Neural cell (in vitro differentiated cells): Measurements from ENCODE around the gene ZNF846.
"Not testable (repeated sequence)": the region's sequence is repeated elsewhere in the genome, so short reads cannot be mapped to it uniquely, and the experiment has no call there.

Experiments
- CTCF ChIP-seq: fragments of 450-650 bp; IDR thresholded peaks from 2 replicates; pipeline ENCODE4 v1.5.1; 2014; ENCODE audit warnings: antibody characterized with exemption, mild to moderate bottlenecking, moderate library complexity; ENCODE audit not compliant: poor library complexity, severe bottlenecking
- EZH2 ChIP-seq: fragments of 200-600, 300-800 bp; shearing (Covaris generic), sonication (generic); IDR thresholded peaks from 2 replicates; pipeline ENCODE4 v1.6.1; 2014; ENCODE audit warnings: antibody characterized with exemption, low read length, borderline replicate concordance, mild to moderate bottlenecking; ENCODE audit not compliant: insufficient read depth, poor library complexity, severe bottlenecking
- SMC3 ChIP-seq: fragments of 450-650 bp; conservative IDR thresholded peaks from 2 replicates; pipeline ENCODE4 v1.6.1; 2014; ENCODE audit warnings: antibody characterized with exemption, mild to moderate bottlenecking, moderate library complexity; ENCODE audit not compliant: poor library complexity
- TAF1 ChIP-seq: IDR thresholded peaks from 2 replicates; pipeline ENCODE4 v1.6.1; 2012; ENCODE audit warnings: low read depth

- not testable (repeated sequence) for TF ChIP-seq CTCF, TAF1, EZH2, SMC3
These were observed 42.9 kb downstream of the ZNF846 start for GRCh38 chr19:9725508-9726201.
